ENCODE data around the gene PACSIN2. TPM values are rescaled to one million over a fixed set of nuclear protein-coding genes. Genes with fewer than 3 reads are reported as not detected.

Gene PACSIN2
- total RNA-seq, 1 experiment from 2014 or later, result 103 TPM

GRCh38 chr22:42883970-42884369 is 131.0 kb downstream of the PACSIN2 start:
- intact Hi-C loops (cut with micrococcal nuclease; ENCODE audit: unreplicated experiment), result no loop called here
- Histone ChIP-seq H3K36me3 (ENCODE audit: low read depth) (peaks cover 22% of the 10 kb centered on the region; the same call in 1 of the 2 replicates), H3K4me1 (replicated peaks; ENCODE audit: insufficient read depth) (no peaks in the 10 kb centered on the region), H3K9me2 (ENCODE audit: insufficient read depth) (no peaks in the 10 kb centered on the region), H3K27ac (no peak overlapping the region), H3K79me2 (ENCODE audit: low read depth) (no peaks in the 10 kb centered on the region), H3K4me3 (no peak overlapping the region), H3K4me2 (no peak overlapping the region), H3K27me3 (ENCODE audit: insufficient read depth, low read depth) (no peaks in the 10 kb centered on the region), H2AFZ (no peak overlapping the region), H3F3A (ENCODE audit: insufficient read depth, low read depth) (peaks cover 6% of the 10 kb centered on the region; the same call in 1 of the 2 replicates), H3K9me3 (ENCODE audit: insufficient read depth, low read depth) (no peaks in the 10 kb centered on the region), H4K20me1 (ENCODE audit: insufficient read depth) (peaks cover 9% of the 10 kb centered on the region)
- ChIA-PET CTCF (no interaction called here), POLR2A (ENCODE audit: unreplicated experiment) (no interaction called here)
- TF ChIP-seq EZH2 (IDR thresholded peaks at IDR 0.05; ENCODE audit: low read depth) (no peak), CTCF (conservative IDR thresholded peaks at IDR 0.05) (no peak)
- no peak for DNase-seq
- no TSS peak for BruUV-seq (replicated peaks)

GRCh38 chr22:42883121-42883520 is 131.8 kb downstream of the PACSIN2 start:
- CTCF ChIA-PET, result no interaction called here

GRCh38 chr22:42881982-42882656 is 132.8 kb downstream of the PACSIN2 start:
- intact Hi-C loops (cut with micrococcal nuclease; ENCODE audit: unreplicated experiment), result no loop called here
- H3K27me3 ChIP-seq (ENCODE audit: insufficient read depth, low read depth), result no peaks in the 10 kb centered on the region
- POLR2A ChIA-PET (ENCODE audit: unreplicated experiment), result no interaction called here
- no peak overlapping the region for H2AFZ ChIP-seq
- DNase-seq, result no peak
- H3K9me3 ChIP-seq (ENCODE audit: insufficient read depth, low read depth), result no peaks in the 10 kb centered on the region
- no peak overlapping the region for H3K4me2 ChIP-seq
- H3K4me1 ChIP-seq (replicated peaks; ENCODE audit: insufficient read depth), result no peaks in the 10 kb centered on the region
- no peaks in the 10 kb centered on the region for H3K79me2 ChIP-seq (ENCODE audit: low read depth)
- peaks cover 29% of the 10 kb centered on the region; the same call in 1 of the 2 replicates for H3K36me3 ChIP-seq (ENCODE audit: low read depth)
- CTCF ChIA-PET, result no interaction called here
- no peak overlapping the region for H3K27ac ChIP-seq
- no TSS peak for BruUV-seq (replicated peaks)
- no peak overlapping the region for H3K4me3 ChIP-seq
- no peaks in the 10 kb centered on the region for H3K9me2 ChIP-seq (ENCODE audit: insufficient read depth)
- H4K20me1 ChIP-seq (ENCODE audit: insufficient read depth), result peaks cover 9% of the 10 kb centered on the region
- no peaks in the 10 kb centered on the region; the same call in 1 of the 2 replicates for H3F3A ChIP-seq (ENCODE audit: insufficient read depth, low read depth)
- TF ChIP-seq EZH2 (IDR thresholded peaks at IDR 0.05; ENCODE audit: low read depth) (no peak), CTCF (conservative IDR thresholded peaks at IDR 0.05) (no peak)

More at GRCh38 chr22:42883121-42883520, 131.8 kb downstream of the PACSIN2 start:
- TF ChIP-seq EZH2 (IDR thresholded peaks at IDR 0.05; ENCODE audit: low read depth), result no peak
- TF ChIP-seq CTCF (conservative IDR thresholded peaks at IDR 0.05), result no peak
- no peaks in the 10 kb centered on the region for H3K9me2 ChIP-seq (ENCODE audit: insufficient read depth)
- peaks cover 9% of the 10 kb centered on the region for H4K20me1 ChIP-seq (ENCODE audit: insufficient read depth)
- no peaks in the 10 kb centered on the region for H3K27me3 ChIP-seq (ENCODE audit: insufficient read depth, low read depth)
- DNase-seq, result no peak
- no peaks in the 10 kb centered on the region for H3K4me1 ChIP-seq (replicated peaks; ENCODE audit: insufficient read depth)
- no peak overlapping the region for H3K27ac ChIP-seq
- no peak overlapping the region for H3K4me2 ChIP-seq
- H3K4me3 ChIP-seq, result no peak overlapping the region
- intact Hi-C loops (cut with micrococcal nuclease; ENCODE audit: unreplicated experiment), result no loop called here
- H3K36me3 ChIP-seq (ENCODE audit: low read depth), result peaks cover 29% of the 10 kb centered on the region; the same call in 1 of the 2 replicates
- H2AFZ ChIP-seq, result no peak overlapping the region
- H3K9me3 ChIP-seq (ENCODE audit: insufficient read depth, low read depth), result no peaks in the 10 kb centered on the region
- H3K79me2 ChIP-seq (ENCODE audit: low read depth), result no peaks in the 10 kb centered on the region
- no TSS peak for BruUV-seq (replicated peaks)
- POLR2A ChIA-PET (ENCODE audit: unreplicated experiment), result no interaction called here
- no peaks in the 10 kb centered on the region; the same call in 1 of the 2 replicates for H3F3A ChIP-seq (ENCODE audit: insufficient read depth, low read depth)
